GM10248 (cell line): Measurements from ENCODE around the gene RUFY1.
"Not testable (repeated sequence)": the region's sequence is repeated elsewhere in the genome, so short reads cannot be mapped to it uniquely, and the experiment has no call there.

ENCODE experiments used
- CTCF ChIA-PET: fragments of 300-600 bp; sonication (Branson Sonifier 250); formaldehyde crosslinking; extraction: SDS; loops from one replicate; lab custom pipeline; 2021; ENCODE audit warnings: antibody characterized with exemption; lab: Yijun Ruan, JAX
- POLR2A ChIA-PET: fragments of 350-650 bp; sonication (Branson Sonifier 250); formaldehyde crosslinking; extraction: SDS; loops from one replicate; lab custom pipeline; 2020; ENCODE audit warnings: antibody characterized with exemption; lab: Yijun Ruan, JAX
- DNase-seq: peaks from one replicate; pipeline ENCODE4 v3.0.0; 2012; ENCODE audit errors: extremely low spot score

RUFY1 gene

GRCh38 chr5:179658179-179658856, 108.0 kb downstream of the RUFY1 start:
- DNase-seq, CTCF ChIA-PET: not testable (repeated sequence)

More at GRCh38 chr5:179658179-179658856, 108.0 kb downstream of the RUFY1 start:
- POLR2A ChIA-PET = not testable (repeated sequence)
